Activated T-cell treated with anti-CD3 and anti-CD28 coated beads, Interleukin-2, amount 50 U/mL, for 4 hours (primary cell): ENCODE data around the gene WNK3. TPM values are rescaled to one million over a fixed set of nuclear protein-coding genes. Genes with fewer than 3 reads are reported as not detected.

Experiments
- ATAC-seq, 2 donors: fragments of 200-7000 bp; cut with Tn5 transposase; one replicate each; pipeline ENCODE4 v1.10.0; 2021
- DNase-seq: peaks from one replicate; pipeline ENCODE4 v3.0.0-alpha.2; 2020
- H3K27me3 Mint-ChIP-seq: one replicate; pipeline ENCODE4 v1.8.0; 2021; ENCODE audit warnings: low read depth, mixed read lengths
- H3K36me3 Mint-ChIP-seq: one replicate; pipeline ENCODE4 v1.8.0; 2022; ENCODE audit warnings: mixed read lengths; ENCODE audit not compliant: insufficient read depth
- H3K4me1 Mint-ChIP-seq: one replicate; pipeline ENCODE4 v1.8.0; 2021; ENCODE audit warnings: low read depth, mixed read lengths
- H3K4me3 Mint-ChIP-seq: one replicate; pipeline ENCODE4 v1.8.0; 2021; ENCODE audit warnings: mild to moderate bottlenecking, moderate library complexity, mixed read lengths
- H3K9me3 Mint-ChIP-seq: one replicate; pipeline ENCODE4 v1.8.0; 2021; ENCODE audit warnings: mixed read lengths
- total RNA-seq, 3 donors: library from RNA; stranded (reverse); gene quantifications; one replicate each; pipeline ENCODE4 v1.2.1, GENCODE V29; 2021

WNK3 gene
- total RNA-seq, 3 donors from 2014 or later: 0.24 to 0.71 (median 0.35) TPM

GRCh38 chrX:54291758-54292157, 66.1 kb downstream of the WNK3 start:
- Mint-ChIP-seq H3K9me3 (no peaks in the 10 kb centered on the region), H3K4me1 (no peaks in the 10 kb centered on the region), H3K4me3 (no peak overlapping the region), H3K36me3 (no peaks in the 10 kb centered on the region), H3K27me3 (peaks cover 2% of the 10 kb centered on the region)
- ATAC-seq (no peak), DNase-seq (no peak)

- H3K9me3 Mint-ChIP-seq: no peaks in the 10 kb centered on the region
- H3K4me1 Mint-ChIP-seq: no peaks in the 10 kb centered on the region
- H3K36me3 Mint-ChIP-seq: no peaks in the 10 kb centered on the region
- no peak for ATAC-seq
- DNase-seq: no peak
- H3K4me3 Mint-ChIP-seq: no peak overlapping the region
- peaks cover 2% of the 10 kb centered on the region for H3K27me3 Mint-ChIP-seq
Measured at GRCh38 chrX:54288968-54289367, 68.9 kb downstream of the WNK3 start.

- ATAC-seq: no peak
- H3K4me1 Mint-ChIP-seq: no peaks in the 10 kb centered on the region
- peaks cover 2% of the 10 kb centered on the region for H3K27me3 Mint-ChIP-seq
- no peaks in the 10 kb centered on the region for H3K9me3 Mint-ChIP-seq
- no peak overlapping the region for H3K4me3 Mint-ChIP-seq
- DNase-seq: no peak
- no peaks in the 10 kb centered on the region for H3K36me3 Mint-ChIP-seq
Measured at GRCh38 chrX:54288277-54288676, 69.6 kb downstream of the WNK3 start.

GRCh38 chrX:54281676-54282075, 76.2 kb downstream of the WNK3 start:
- Mint-ChIP-seq H3K4me3 (no peak overlapping the region), H3K27me3 (no peaks in the 10 kb centered on the region), H3K36me3 (no peaks in the 10 kb centered on the region), H3K4me1 (no peaks in the 10 kb centered on the region), H3K9me3 (no peaks in the 10 kb centered on the region)
- DNase-seq (no peak), ATAC-seq (no peak)

GRCh38 chrX:54280466-54280865, 77.4 kb downstream of the WNK3 start:
- ATAC-seq (no peak), DNase-seq (no peak)
- Mint-ChIP-seq H3K4me3 (no peak overlapping the region), H3K36me3 (no peaks in the 10 kb centered on the region), H3K9me3 (no peaks in the 10 kb centered on the region), H3K4me1 (no peaks in the 10 kb centered on the region), H3K27me3 (no peaks in the 10 kb centered on the region)

GRCh38 chrX:54271664-54272063, 86.2 kb downstream of the WNK3 start:
- H3K9me3 Mint-ChIP-seq: no peaks in the 10 kb centered on the region
- ATAC-seq: no peak
- no peak overlapping the region for H3K4me3 Mint-ChIP-seq
- no peaks in the 10 kb centered on the region for H3K4me1 Mint-ChIP-seq
- no peaks in the 10 kb centered on the region for H3K36me3 Mint-ChIP-seq
- H3K27me3 Mint-ChIP-seq: peaks cover 2% of the 10 kb centered on the region
- no peak for DNase-seq

- no peaks in the 10 kb centered on the region for H3K36me3 Mint-ChIP-seq
- H3K4me1 Mint-ChIP-seq: no peaks in the 10 kb centered on the region
- H3K4me3 Mint-ChIP-seq: no peak overlapping the region
Measured at GRCh38 chrX:54248309-54248708, 109.5 kb downstream of the WNK3 start.

GRCh38 chrX:54246866-54247265, 111.0 kb downstream of the WNK3 start:
- Mint-ChIP-seq H3K4me1 (no peaks in the 10 kb centered on the region), H3K4me3 (no peak overlapping the region), H3K9me3 (no peaks in the 10 kb centered on the region), H3K36me3 (no peaks in the 10 kb centered on the region), H3K27me3 (no peaks in the 10 kb centered on the region)
- no peak for ATAC-seq
- DNase-seq: no peak

More at GRCh38 chrX:54248309-54248708, 109.5 kb downstream of the WNK3 start:
- DNase-seq (no peak), ATAC-seq (no peak)
- Mint-ChIP-seq H3K27me3 (no peaks in the 10 kb centered on the region), H3K9me3 (no peaks in the 10 kb centered on the region)

- no peaks in the 10 kb centered on the region for H3K27me3 Mint-ChIP-seq
- DNase-seq (no peak), ATAC-seq (no peak)
- peaks cover 4% of the 10 kb centered on the region for H3K9me3 Mint-ChIP-seq
- H3K36me3 Mint-ChIP-seq: no peaks in the 10 kb centered on the region
- no peaks in the 10 kb centered on the region for H3K4me1 Mint-ChIP-seq
- H3K4me3 Mint-ChIP-seq: no peak overlapping the region
Measured at GRCh38 chrX:54238588-54238987, 119.3 kb downstream of the WNK3 start.

- Mint-ChIP-seq H3K4me3 (no peak overlapping the region), H3K9me3 (peaks cover 4% of the 10 kb centered on the region), H3K36me3 (no peaks in the 10 kb centered on the region), H3K27me3 (no peaks in the 10 kb centered on the region), H3K4me1 (no peaks in the 10 kb centered on the region)
- ATAC-seq (no peak), DNase-seq (no peak)
Measured at GRCh38 chrX:54237014-54237413, 120.8 kb downstream of the WNK3 start.

- no peak for DNase-seq
- no peak for ATAC-seq
- Mint-ChIP-seq H3K4me3 (no peak overlapping the region), H3K36me3 (no peaks in the 10 kb centered on the region), H3K27me3 (no peaks in the 10 kb centered on the region), H3K9me3 (no peaks in the 10 kb centered on the region), H3K4me1 (no peaks in the 10 kb centered on the region)
Measured at GRCh38 chrX:54230435-54231148, 127.3 kb downstream of the WNK3 start.

GRCh38 chrX:54223581-54223980, 134.3 kb downstream of the WNK3 start:
- ATAC-seq: no peak
- no peaks in the 10 kb centered on the region for H3K4me1 Mint-ChIP-seq
- H3K9me3 Mint-ChIP-seq: no peaks in the 10 kb centered on the region
- DNase-seq: no peak
- no peaks in the 10 kb centered on the region for H3K27me3 Mint-ChIP-seq
- H3K4me3 Mint-ChIP-seq: no peak overlapping the region
- H3K36me3 Mint-ChIP-seq: no peaks in the 10 kb centered on the region

GRCh38 chrX:54213603-54214002, 144.2 kb downstream of the WNK3 start:
- Mint-ChIP-seq H3K27me3 (peaks cover 1% of the 10 kb centered on the region), H3K9me3 (no peaks in the 10 kb centered on the region), H3K4me3 (no peak overlapping the region), H3K4me1 (no peaks in the 10 kb centered on the region), H3K36me3 (no peaks in the 10 kb centered on the region)
- DNase-seq: no peak
- ATAC-seq: no peak

GRCh38 chrX:54208531-54208930, 149.3 kb downstream of the WNK3 start:
- ATAC-seq (no peak), DNase-seq (no peak)
- Mint-ChIP-seq H3K4me1 (no peaks in the 10 kb centered on the region), H3K4me3 (no peak overlapping the region), H3K36me3 (no peaks in the 10 kb centered on the region), H3K9me3 (no peaks in the 10 kb centered on the region), H3K27me3 (peaks cover 12% of the 10 kb centered on the region)

- Mint-ChIP-seq H3K4me1 (no peaks in the 10 kb centered on the region), H3K9me3 (no peaks in the 10 kb centered on the region), H3K4me3 (no peak overlapping the region), H3K27me3 (peaks cover 10% of the 10 kb centered on the region), H3K36me3 (no peaks in the 10 kb centered on the region)
- DNase-seq (no peak), ATAC-seq (no peak)
Measured at GRCh38 chrX:54198262-54198661, 159.6 kb downstream of the WNK3 start.
